Measurements from ENCODE around the gene AUNIP.
"Not testable (repeated sequence)": the region's sequence is repeated elsewhere in the genome, so short reads cannot be mapped to it uniquely, and the experiment has no call there.

Gene AUNIP

DNA sequence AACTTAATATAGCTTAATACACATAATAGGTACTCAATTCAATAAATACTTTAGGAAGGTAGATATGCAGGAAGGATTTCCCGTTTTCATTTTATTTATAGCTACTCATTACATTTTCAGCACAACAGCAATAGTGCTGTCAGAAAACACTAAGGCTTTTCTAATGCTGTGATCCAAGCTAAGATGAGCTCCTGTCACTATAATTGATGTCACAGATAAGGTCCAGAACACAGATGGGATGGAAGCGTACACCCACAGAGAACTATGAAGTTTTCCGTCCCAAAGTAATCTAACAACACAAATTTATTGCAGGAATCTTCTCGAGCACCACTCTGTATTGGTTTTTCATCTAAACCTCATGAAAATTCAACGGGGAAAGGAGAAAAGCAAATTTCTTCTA is 13.6 kb downstream of the AUNIP start:
- Histone ChIP-seq H3K36me3 (ENCODE audit: control insufficient read depth, insufficient read depth, low read length) (no peaks in the 10 kb centered on the region), H3K9ac (no peak overlapping the region), H3K27ac (no peak overlapping the region), H2AFZ (no peak overlapping the region), H3K4me2 (ENCODE audit: low read length) (no peak overlapping the region), H3K4me1 (no peaks in the 10 kb centered on the region), H3K27me3 (ENCODE audit: control insufficient read depth, insufficient read depth, low read length) (no peaks in the 10 kb centered on the region), H3K4me3 (ENCODE audit: low read depth, low read length) (no peak overlapping the region), H3K79me2 (no peaks in the 10 kb centered on the region), H3K9me3 (ENCODE audit: control insufficient read depth, low read length) (no peaks in the 10 kb centered on the region)
- TF ChIP-seq, protein P1, sequence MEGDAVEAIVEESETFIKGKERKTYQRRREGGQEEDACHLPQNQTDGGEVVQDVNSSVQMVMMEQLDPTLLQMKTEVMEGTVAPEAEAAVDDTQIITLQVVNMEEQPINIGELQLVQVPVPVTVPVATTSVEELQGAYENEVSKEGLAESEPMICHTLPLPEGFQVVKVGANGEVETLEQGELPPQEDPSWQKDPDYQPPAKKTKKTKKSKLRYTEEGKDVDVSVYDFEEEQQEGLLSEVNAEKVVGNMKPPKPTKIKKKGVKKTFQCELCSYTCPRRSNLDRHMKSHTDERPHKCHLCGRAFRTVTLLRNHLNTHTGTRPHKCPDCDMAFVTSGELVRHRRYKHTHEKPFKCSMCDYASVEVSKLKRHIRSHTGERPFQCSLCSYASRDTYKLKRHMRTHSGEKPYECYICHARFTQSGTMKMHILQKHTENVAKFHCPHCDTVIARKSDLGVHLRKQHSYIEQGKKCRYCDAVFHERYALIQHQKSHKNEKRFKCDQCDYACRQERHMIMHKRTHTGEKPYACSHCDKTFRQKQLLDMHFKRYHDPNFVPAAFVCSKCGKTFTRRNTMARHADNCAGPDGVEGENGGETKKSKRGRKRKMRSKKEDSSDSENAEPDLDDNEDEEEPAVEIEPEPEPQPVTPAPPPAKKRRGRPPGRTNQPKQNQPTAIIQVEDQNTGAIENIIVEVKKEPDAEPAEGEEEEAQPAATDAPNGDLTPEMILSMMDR (IDR thresholded peaks at IDR 0.05) = no peak

DNA sequence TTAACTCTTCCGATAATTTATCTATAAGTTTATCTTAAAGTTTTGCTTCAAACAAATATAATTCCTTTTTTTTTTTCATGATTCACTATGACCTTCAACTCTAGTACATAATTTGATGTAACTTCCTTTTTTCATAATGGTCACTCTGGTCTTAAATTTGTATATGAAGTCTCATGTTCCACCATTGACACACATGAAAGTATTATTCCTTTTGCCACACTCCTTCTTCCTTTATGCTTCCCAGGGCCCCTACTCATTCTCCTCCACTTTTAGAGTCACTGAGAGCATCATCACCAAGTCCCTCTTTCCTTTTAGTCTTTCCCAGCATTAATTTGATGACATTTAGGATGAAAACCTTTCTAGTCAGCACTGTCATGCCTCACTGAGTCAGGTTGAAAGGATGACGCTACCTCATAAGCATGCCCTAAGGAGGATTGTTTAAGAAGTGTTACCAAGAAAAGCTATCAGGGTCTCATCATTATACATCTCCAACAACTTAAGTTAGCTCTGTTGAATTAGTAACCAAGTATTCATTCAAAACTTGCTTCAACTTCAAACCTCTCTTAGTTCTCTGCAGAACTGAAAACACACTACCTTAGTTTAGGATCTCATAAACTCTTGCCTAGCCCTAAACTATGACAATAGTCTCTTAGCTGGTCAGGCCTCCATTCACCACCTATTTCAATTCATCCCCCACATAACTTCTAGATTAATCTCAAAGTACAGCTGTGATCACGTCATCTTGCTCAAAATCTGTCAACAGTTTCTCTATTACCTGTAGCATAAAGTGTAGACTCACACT is 14.5 kb downstream of the AUNIP start:
- no peak overlapping the region for H3K4me3 ChIP-seq (ENCODE audit: low read depth, low read length)
- no peak overlapping the region for H3K27ac ChIP-seq
- no peak overlapping the region for H3K9ac ChIP-seq
- H3K79me2 ChIP-seq = no peaks in the 10 kb centered on the region
- no peaks in the 10 kb centered on the region for H3K4me1 ChIP-seq
- no peak overlapping the region for H3K4me2 ChIP-seq (ENCODE audit: low read length)
- H3K36me3 ChIP-seq (ENCODE audit: control insufficient read depth, insufficient read depth, low read length) = no peaks in the 10 kb centered on the region
- no peak overlapping the region for H2AFZ ChIP-seq
- no peaks in the 10 kb centered on the region for H3K27me3 ChIP-seq (ENCODE audit: control insufficient read depth, insufficient read depth, low read length)
- TF ChIP-seq, protein P1 (IDR thresholded peaks at IDR 0.05) = no peak
- no peaks in the 10 kb centered on the region for H3K9me3 ChIP-seq (ENCODE audit: control insufficient read depth, low read length)

DNA sequence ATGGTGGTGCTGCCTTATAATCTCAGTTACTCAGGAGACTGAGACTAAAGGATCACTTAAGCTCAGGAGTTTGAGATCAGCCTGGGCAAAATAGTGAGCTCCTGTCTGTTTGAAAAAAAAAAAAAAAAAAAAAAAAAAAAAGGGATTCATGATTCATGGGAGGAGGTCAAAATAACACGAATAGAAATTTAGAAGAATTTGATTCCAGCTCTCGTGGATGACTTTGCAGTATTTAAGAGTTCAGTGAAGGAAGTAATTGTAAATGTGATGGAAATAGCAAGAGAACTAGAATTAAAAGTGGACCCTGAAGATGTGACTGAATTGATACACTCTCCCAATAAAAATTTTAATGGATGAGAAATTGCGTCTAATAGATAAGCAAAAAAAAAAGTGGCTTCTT is 15.8 kb downstream of the AUNIP start:
- TF ChIP-seq, protein P1 (IDR thresholded peaks at IDR 0.05) = no peak
- H3K27me3 ChIP-seq (ENCODE audit: control insufficient read depth, insufficient read depth, low read length) = no peaks in the 10 kb centered on the region
- no peaks in the 10 kb centered on the region for H3K79me2 ChIP-seq
- H3K27ac ChIP-seq = no peak overlapping the region
- no peaks in the 10 kb centered on the region for H3K4me1 ChIP-seq
- H3K36me3 ChIP-seq (ENCODE audit: control insufficient read depth, insufficient read depth, low read length) = no peaks in the 10 kb centered on the region
- no peaks in the 10 kb centered on the region for H3K9me3 ChIP-seq (ENCODE audit: control insufficient read depth, low read length)
- no peak overlapping the region for H3K4me2 ChIP-seq (ENCODE audit: low read length)
- H3K4me3 ChIP-seq (ENCODE audit: low read depth, low read length) = no peak overlapping the region
- no peak overlapping the region for H3K9ac ChIP-seq
- no peak overlapping the region for H2AFZ ChIP-seq

DNA sequence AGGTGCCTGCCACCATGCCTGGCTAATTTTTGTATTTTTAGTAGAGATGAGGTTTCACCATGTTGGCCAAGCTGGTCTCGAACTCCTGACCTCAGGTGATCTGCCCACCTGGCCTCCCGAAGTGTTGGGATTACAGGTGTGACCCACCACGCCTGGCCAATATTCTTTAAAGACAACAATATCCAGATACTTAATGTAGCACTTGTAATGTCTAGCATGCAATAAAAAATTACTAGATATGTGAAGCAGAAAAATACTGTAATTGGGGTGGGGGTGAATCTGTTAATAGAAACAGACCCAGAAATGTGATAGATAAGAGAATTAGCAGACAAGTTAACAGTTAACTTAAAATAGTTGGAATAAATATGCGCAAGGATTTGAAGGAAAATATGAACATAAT is 19.4 kb downstream of the AUNIP start:
- H2AFZ ChIP-seq; H3K9me3 ChIP-seq (ENCODE audit: control insufficient read depth, low read length); H3K4me1 ChIP-seq; H3K9ac ChIP-seq; H3K79me2 ChIP-seq; H3K4me3 ChIP-seq (ENCODE audit: low read depth, low read length); H3K27ac ChIP-seq; H3K27me3 ChIP-seq (ENCODE audit: control insufficient read depth, insufficient read depth, low read length); H3K4me2 ChIP-seq (ENCODE audit: low read length); H3K36me3 ChIP-seq (ENCODE audit: control insufficient read depth, insufficient read depth, low read length): not testable (repeated sequence)

DNA sequence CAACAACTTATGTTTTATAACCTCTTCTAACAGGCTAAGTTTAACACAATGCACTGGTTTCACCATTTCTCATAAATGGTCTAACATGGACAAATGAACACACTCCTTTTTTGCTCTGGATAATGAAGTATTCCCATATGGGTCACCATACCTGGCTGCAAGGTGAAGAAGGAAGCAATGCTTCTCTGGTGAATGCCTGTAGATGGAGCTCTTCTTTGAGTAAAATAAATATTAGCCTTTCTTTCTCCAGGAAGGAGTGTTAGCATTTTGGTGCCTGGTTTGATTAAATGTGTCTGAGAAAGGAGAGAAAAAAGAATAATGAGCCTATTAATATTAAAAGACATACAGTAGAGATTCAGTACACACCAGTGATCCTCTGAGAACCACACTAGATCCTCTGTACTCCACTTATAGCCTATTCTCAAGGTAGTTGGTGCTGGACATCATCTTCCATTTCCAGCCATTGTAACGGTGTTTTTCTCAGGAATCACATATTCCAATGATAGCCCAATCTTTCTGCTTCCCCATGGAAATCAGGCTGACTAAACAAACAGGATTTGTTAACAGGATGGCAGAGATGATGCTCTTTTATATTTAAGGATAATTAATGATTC is 21.9 kb downstream of the AUNIP start:
- no peaks in the 10 kb centered on the region for H3K79me2 ChIP-seq
- no peaks in the 10 kb centered on the region for H3K4me1 ChIP-seq
- H3K9ac ChIP-seq = no peak overlapping the region
- no peak overlapping the region for H3K4me3 ChIP-seq (ENCODE audit: low read depth, low read length)
- no peaks in the 10 kb centered on the region for H3K9me3 ChIP-seq (ENCODE audit: control insufficient read depth, low read length)
- H2AFZ ChIP-seq = no peak overlapping the region
- no peak overlapping the region for H3K4me2 ChIP-seq (ENCODE audit: low read length)
- H3K27ac ChIP-seq = no peak overlapping the region
- TF ChIP-seq, protein P1 (IDR thresholded peaks at IDR 0.05) = peak; percentile 16
- no peaks in the 10 kb centered on the region for H3K27me3 ChIP-seq (ENCODE audit: control insufficient read depth, insufficient read depth, low read length)
- no peaks in the 10 kb centered on the region for H3K36me3 ChIP-seq (ENCODE audit: control insufficient read depth, insufficient read depth, low read length)

Data from parathyroid adenoma (tissue), 2 donors.